MM.1S (cell line): ENCODE measurements around the gene NFATC1.

ENCODE experiments used
- DNase-seq: peaks from one replicate; pipeline ENCODE4 v3.0.0-alpha.2; 2015
- H2AFZ ChIP-seq: fragments of 300-600 bp; sonication (generic); 2 replicates; pipeline ENCODE4 v1.6.0; 2016; ENCODE audit warnings: antibody characterized with exemption, low read length
- H3F3A ChIP-seq: fragments of 300-600 bp; sonication (generic); 2 replicates; pipeline ENCODE4 v1.6.1; 2016; ENCODE audit warnings: mild to moderate bottlenecking, antibody characterized with exemption, low read length, moderate library complexity, mixed read lengths; ENCODE audit not compliant: insufficient read depth
- H3K27ac ChIP-seq: fragments of 300-600 bp; sonication (generic); 2 replicates; pipeline ENCODE4 v1.5.1; 2016; ENCODE audit warnings: mild to moderate bottlenecking, low read length
- H3K27me3 ChIP-seq: fragments of 300-600 bp; sonication (generic); replicated peaks from 2 replicates; pipeline ENCODE4 v1.6.0; 2016; ENCODE audit warnings: low read length; ENCODE audit not compliant: insufficient read depth
- H3K36me3 ChIP-seq: fragments of 300-600 bp; sonication (generic); replicated peaks from 2 replicates; pipeline ENCODE4 v1.6.1; 2016; ENCODE audit warnings: mild to moderate bottlenecking, low read length, mixed read lengths; ENCODE audit not compliant: insufficient read depth
- H3K4me1 ChIP-seq: fragments of 300-600 bp; sonication (generic); 2 replicates; pipeline ENCODE4 v1.6.1; 2016; ENCODE audit warnings: low read length, mixed read lengths
- H3K4me2 ChIP-seq: fragments of 300-600 bp; sonication (generic); 2 replicates; pipeline ENCODE4 v1.6.0; 2016; ENCODE audit warnings: low read depth, low read length
- H3K4me3 ChIP-seq: fragments of 300-600 bp; sonication (generic); 2 replicates; pipeline ENCODE4 v1.5.1; 2016; ENCODE audit warnings: low read length, mixed read lengths
- H3K79me2 ChIP-seq: fragments of 300-600 bp; sonication (generic); 2 replicates; pipeline ENCODE4 v1.6.1; 2016; ENCODE audit warnings: mixed run types, low read length, mixed read lengths
- H3K9ac ChIP-seq: fragments of 300-600 bp; sonication (generic); 2 replicates; pipeline ENCODE4 v1.6.1; 2016; ENCODE audit warnings: low read length, mixed read lengths
- H3K9me2 ChIP-seq: fragments of 300-600 bp; sonication (generic); replicated peaks from 2 replicates; pipeline ENCODE4 v1.6.1; 2016; ENCODE audit warnings: mild to moderate bottlenecking, low read length, mixed read lengths; ENCODE audit not compliant: insufficient read depth
- H3K9me3 ChIP-seq: fragments of 300-600 bp; sonication (generic); replicated peaks from 2 replicates; pipeline ENCODE4 v1.6.1; 2016; ENCODE audit warnings: mild to moderate bottlenecking, low read length, mixed read lengths; ENCODE audit not compliant: insufficient read depth
- H4K20me1 ChIP-seq: fragments of 300-600 bp; sonication (generic); 2 replicates; pipeline ENCODE4 v1.6.1; 2016; ENCODE audit warnings: mild to moderate bottlenecking, low read length, moderate library complexity, mixed read lengths; ENCODE audit not compliant: insufficient read depth
- EZH2 ChIP-seq: fragments of 300-600 bp; sonication (generic); optimal IDR thresholded peaks from 2 replicates; pipeline ENCODE3; 2017; ENCODE audit warnings: low read depth, mild to moderate bottlenecking, antibody characterized with exemption, low read length, mixed read lengths
- EZH2phosphoT487 ChIP-seq: fragments of 300-600 bp; sonication (generic); IDR thresholded peaks from 2 replicates; pipeline ENCODE4 v1.6.1; 2018; ENCODE audit warnings: antibody characterized with exemption, low read length
- TF ChIP-seq, protein P1 (sequence below): fragments of 300-600 bp; sonication (generic); IDR thresholded peaks from 2 replicates; pipeline ENCODE4 v1.5.1; 2016; ENCODE audit warnings: antibody characterized with exemption, low read length, mixed read lengths

Gene NFATC1

GRCh38 chr18:79383388-79384056 lies 12.2 kb upstream of the NFATC1 start:
- DNase-seq, result no peak
- no peaks in the 10 kb centered on the region for H3K27me3 ChIP-seq

GRCh38 chr18:79384151-79384807 lies 11.5 kb upstream of the NFATC1 start:
- Histone ChIP-seq H3K9me3 (no peaks in the 10 kb centered on the region), H3K27me3 (no peaks in the 10 kb centered on the region), H3F3A (no peaks in the 10 kb centered on the region), H4K20me1 (no peaks in the 10 kb centered on the region), H3K9ac (no peak overlapping the region), H3K36me3 (no peaks in the 10 kb centered on the region), H3K27ac (no peak overlapping the region), H3K4me2 (no peak overlapping the region), H3K4me3 (no peak overlapping the region), H3K9me2 (no peaks in the 10 kb centered on the region), H3K4me1 (no peaks in the 10 kb centered on the region), H3K79me2 (no peaks in the 10 kb centered on the region), H2AFZ (no peak overlapping the region)
- TF ChIP-seq EZH2 (no peak), EZH2phosphoT487 (no peak)
- TF ChIP-seq, protein P1, sequence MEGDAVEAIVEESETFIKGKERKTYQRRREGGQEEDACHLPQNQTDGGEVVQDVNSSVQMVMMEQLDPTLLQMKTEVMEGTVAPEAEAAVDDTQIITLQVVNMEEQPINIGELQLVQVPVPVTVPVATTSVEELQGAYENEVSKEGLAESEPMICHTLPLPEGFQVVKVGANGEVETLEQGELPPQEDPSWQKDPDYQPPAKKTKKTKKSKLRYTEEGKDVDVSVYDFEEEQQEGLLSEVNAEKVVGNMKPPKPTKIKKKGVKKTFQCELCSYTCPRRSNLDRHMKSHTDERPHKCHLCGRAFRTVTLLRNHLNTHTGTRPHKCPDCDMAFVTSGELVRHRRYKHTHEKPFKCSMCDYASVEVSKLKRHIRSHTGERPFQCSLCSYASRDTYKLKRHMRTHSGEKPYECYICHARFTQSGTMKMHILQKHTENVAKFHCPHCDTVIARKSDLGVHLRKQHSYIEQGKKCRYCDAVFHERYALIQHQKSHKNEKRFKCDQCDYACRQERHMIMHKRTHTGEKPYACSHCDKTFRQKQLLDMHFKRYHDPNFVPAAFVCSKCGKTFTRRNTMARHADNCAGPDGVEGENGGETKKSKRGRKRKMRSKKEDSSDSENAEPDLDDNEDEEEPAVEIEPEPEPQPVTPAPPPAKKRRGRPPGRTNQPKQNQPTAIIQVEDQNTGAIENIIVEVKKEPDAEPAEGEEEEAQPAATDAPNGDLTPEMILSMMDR, result no peak
- no peak for DNase-seq

More at GRCh38 chr18:79383388-79384056, 12.2 kb upstream of the NFATC1 start:
- no peaks in the 10 kb centered on the region for H3K9me2 ChIP-seq
- no peak overlapping the region for H3K4me2 ChIP-seq
- H3K4me1 ChIP-seq, result no peaks in the 10 kb centered on the region
- H2AFZ ChIP-seq, result no peak overlapping the region
- H3K27ac ChIP-seq, result no peak overlapping the region
- H3K79me2 ChIP-seq, result no peaks in the 10 kb centered on the region
- H3K9ac ChIP-seq, result no peak overlapping the region
- H3K4me3 ChIP-seq, result no peak overlapping the region
- no peaks in the 10 kb centered on the region for H4K20me1 ChIP-seq
- H3F3A ChIP-seq, result no peaks in the 10 kb centered on the region
- H3K9me3 ChIP-seq, result no peaks in the 10 kb centered on the region
- no peaks in the 10 kb centered on the region for H3K36me3 ChIP-seq
- TF ChIP-seq EZH2phosphoT487, result no peak
- TF ChIP-seq, protein P1, result no peak
- TF ChIP-seq EZH2, result no peak

DNA sequence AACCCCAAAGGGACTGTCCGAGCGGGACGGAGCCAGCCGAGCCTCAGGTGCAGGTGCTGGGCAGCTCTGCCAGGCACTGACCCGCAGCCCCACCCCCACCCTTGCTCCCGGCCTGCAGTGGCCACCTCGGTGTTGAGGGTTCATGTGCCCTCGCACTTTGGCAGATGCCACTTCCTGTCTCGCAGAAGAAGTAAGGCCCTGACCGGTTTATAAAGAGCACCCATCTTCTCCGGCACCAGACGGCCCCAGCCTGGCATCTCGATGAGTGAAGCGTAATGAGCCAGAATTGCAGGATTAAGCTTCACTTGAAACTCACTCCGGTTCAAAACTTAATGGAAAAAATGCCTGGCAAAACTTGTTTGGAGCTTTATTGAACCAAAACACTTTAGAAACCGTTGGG lies 10.9 kb upstream of the NFATC1 start:
- Histone ChIP-seq H3K9me2 (no peaks in the 10 kb centered on the region), H3K36me3 (no peaks in the 10 kb centered on the region), H3K27ac (no peak overlapping the region), H3K4me3 (no peak overlapping the region), H3K9ac (no peak overlapping the region), H3K9me3 (no peaks in the 10 kb centered on the region), H3F3A (no peaks in the 10 kb centered on the region), H3K4me2 (no peak overlapping the region), H3K4me1 (no peaks in the 10 kb centered on the region), H2AFZ (no peak overlapping the region), H3K79me2 (no peaks in the 10 kb centered on the region), H3K27me3 (no peaks in the 10 kb centered on the region; the same call in 1 of the 2 replicates), H4K20me1 (no peaks in the 10 kb centered on the region)
- TF ChIP-seq EZH2 (no peak), EZH2phosphoT487 (no peak)
- TF ChIP-seq, protein P1, result no peak
- DNase-seq, result no peak
